ENCODE measurements around the gene CCDC137. TPM values are rescaled to one million over a fixed set of nuclear protein-coding genes. Genes with fewer than 3 reads are reported as not detected.

The CCDC137 gene
- total and polyA plus RNA-seq, 2 of the 13 experiments (the other 11 are each of a cell fraction or from before 2014, with no cell fraction given), result 14.6 to 39.1 TPM

DNA sequence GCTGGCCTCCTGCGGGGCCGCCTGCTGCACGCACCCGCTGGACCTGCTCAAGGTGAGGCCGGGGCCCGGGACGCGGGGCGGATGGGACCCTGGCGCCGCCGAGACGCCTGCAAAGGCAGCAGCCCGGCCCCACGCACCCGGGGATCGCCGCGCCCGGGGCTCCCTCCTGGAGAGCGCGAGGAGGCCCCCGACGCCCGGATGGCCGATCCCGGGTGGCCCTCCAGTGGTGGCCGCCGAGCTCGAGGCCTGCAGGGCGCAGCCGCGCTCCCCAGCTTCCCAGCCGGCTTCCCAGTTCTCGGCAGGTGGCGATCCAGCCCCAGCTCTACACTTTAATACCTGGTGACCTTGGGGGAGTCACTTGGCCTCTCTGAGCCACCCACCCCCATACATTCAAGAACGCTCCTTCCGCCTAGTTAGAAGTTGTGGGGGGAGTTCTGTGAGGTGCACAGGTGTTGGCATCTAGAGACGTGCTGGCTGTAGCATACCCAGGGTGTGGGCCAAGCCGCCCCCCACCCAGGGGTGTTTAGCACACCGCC is 46.0 kb downstream of the CCDC137 start (continued):
- TF ChIP-seq, protein P1, sequence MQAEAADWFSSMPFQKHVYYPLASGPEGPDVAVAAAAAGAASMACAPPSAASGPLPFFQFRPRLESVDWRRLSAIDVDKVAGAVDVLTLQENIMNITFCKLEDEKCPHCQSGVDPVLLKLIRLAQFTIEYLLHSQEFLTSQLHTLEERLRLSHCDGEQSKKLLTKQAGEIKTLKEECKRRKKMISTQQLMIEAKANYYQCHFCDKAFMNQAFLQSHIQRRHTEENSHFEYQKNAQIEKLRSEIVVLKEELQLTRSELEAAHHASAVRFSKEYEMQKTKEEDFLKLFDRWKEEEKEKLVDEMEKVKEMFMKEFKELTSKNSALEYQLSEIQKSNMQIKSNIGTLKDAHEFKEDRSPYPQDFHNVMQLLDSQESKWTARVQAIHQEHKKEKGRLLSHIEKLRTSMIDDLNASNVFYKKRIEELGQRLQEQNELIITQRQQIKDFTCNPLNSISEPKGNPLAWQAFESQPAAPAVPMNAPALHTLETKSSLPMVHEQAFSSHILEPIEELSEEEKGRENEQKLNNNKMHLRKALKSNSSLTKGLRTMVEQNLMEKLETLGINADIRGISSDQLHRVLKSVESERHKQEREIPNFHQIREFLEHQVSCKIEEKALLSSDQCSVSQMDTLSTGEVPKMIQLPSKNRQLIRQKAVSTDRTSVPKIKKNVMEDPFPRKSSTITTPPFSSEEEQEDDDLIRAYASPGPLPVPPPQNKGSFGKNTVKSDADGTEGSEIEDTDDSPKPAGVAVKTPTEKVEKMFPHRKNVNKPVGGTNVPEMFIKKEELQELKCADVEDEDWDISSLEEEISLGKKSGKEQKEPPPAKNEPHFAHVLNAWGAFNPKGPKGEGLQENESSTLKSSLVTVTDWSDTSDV (CRISPR knock-in tag; IDR thresholded peaks at IDR 0.05), result peak; percentile 84; the same call in 1 of the 2 replicates
- TF ChIP-seq EHMT2 (IDR thresholded peaks at IDR 0.05; ENCODE audit: borderline replicate concordance, low read depth, low read length) (no peak), ZBTB8A (CRISPR knock-in tag; IDR thresholded peaks at IDR 0.05; ENCODE audit: borderline replicate concordance, low read depth) (no peak), ZNF432 (CRISPR knock-in tag; IDR thresholded peaks at IDR 0.05; ENCODE audit: borderline replicate concordance) (no peak), DR1 (CRISPR knock-in tag; IDR thresholded peaks at IDR 0.05) (0 out of 2 replicates have a peak, but pooled peaks have one; percentile 10), CBX5 (CRISPR knock-in tag; IDR thresholded peaks at IDR 0.05; ENCODE audit: borderline replicate concordance) (no peak), GLI4 (CRISPR knock-in tag; IDR thresholded peaks at IDR 0.05; ENCODE audit: borderline replicate concordance) (no peak), ZNF577 (CRISPR knock-in tag; IDR thresholded peaks at IDR 0.05; ENCODE audit: borderline replicate concordance, low read depth) (no peak), CBX1 (IDR thresholded peaks at IDR 0.05; ENCODE audit: low read depth) (no peak), NBN (conservative IDR thresholded peaks at IDR 0.05) (no peak), SETDB1 (CRISPR knock-in tag; IDR thresholded peaks at IDR 0.05; ENCODE audit: borderline replicate concordance) (no peak), DMAP1 (CRISPR knock-in tag; IDR thresholded peaks at IDR 0.05) (no peak), FOXO1 (CRISPR knock-in tag; IDR thresholded peaks at IDR 0.05) (no peak), PPARG (CRISPR knock-in tag; conservative IDR thresholded peaks at IDR 0.05) (no peak), PLRG1 (conservative IDR thresholded peaks at IDR 0.05) (no peak)
- TF ChIP-seq, protein P2, sequence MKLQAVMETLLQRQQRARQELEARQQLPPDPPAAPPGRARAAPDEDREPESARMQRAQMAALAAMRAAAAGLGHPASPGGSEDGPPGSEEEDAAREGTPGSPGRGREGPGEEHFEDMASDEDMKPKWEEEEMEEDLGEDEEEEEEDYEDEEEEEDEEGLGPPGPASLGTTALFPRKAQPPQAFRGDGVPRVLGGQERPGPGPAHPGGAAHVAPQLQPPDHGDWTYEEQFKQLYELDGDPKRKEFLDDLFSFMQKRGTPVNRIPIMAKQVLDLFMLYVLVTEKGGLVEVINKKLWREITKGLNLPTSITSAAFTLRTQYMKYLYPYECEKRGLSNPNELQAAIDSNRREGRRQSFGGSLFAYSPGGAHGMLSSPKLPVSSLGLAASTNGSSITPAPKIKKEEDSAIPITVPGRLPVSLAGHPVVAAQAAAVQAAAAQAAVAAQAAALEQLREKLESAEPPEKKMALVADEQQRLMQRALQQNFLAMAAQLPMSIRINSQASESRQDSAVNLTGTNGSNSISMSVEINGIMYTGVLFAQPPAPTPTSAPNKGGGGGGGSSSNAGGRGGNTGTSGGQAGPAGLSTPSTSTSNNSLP (IDR thresholded peaks at IDR 0.05; ENCODE audit: low read depth, low read length), result no peak
- TF ChIP-seq, protein P3, sequence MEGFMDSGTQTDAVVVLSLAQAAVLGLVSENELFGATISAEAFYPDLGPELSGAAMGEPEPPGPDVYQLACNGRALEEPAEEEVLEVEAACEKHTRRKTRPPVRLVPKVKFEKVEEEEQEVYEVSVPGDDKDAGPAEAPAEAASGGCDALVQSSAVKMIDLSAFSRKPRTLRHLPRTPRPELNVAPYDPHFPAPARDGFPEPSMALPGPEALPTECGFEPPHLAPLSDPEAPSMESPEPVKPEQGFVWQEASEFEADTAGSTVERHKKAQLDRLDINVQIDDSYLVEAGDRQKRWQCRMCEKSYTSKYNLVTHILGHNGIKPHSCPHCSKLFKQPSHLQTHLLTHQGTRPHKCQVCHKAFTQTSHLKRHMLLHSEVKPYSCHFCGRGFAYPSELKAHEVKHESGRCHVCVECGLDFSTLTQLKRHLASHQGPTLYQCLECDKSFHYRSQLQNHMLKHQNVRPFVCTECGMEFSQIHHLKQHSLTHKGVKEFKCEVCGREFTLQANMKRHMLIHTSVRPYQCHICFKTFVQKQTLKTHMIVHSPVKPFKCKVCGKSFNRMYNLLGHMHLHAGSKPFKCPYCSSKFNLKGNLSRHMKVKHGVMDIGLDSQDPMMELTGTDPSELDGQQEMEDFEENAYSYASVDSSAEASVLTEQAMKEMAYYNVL (CRISPR knock-in tag; IDR thresholded peaks at IDR 0.05; ENCODE audit: borderline replicate concordance), result no peak
- TF ChIP-seq, protein P4, sequence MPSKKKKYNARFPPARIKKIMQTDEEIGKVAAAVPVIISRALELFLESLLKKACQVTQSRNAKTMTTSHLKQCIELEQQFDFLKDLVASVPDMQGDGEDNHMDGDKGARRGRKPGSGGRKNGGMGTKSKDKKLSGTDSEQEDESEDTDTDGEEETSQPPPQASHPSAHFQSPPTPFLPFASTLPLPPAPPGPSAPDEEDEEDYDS (CRISPR knock-in tag; IDR thresholded peaks at IDR 0.05), result no peak
- TF ChIP-seq, protein P5, sequence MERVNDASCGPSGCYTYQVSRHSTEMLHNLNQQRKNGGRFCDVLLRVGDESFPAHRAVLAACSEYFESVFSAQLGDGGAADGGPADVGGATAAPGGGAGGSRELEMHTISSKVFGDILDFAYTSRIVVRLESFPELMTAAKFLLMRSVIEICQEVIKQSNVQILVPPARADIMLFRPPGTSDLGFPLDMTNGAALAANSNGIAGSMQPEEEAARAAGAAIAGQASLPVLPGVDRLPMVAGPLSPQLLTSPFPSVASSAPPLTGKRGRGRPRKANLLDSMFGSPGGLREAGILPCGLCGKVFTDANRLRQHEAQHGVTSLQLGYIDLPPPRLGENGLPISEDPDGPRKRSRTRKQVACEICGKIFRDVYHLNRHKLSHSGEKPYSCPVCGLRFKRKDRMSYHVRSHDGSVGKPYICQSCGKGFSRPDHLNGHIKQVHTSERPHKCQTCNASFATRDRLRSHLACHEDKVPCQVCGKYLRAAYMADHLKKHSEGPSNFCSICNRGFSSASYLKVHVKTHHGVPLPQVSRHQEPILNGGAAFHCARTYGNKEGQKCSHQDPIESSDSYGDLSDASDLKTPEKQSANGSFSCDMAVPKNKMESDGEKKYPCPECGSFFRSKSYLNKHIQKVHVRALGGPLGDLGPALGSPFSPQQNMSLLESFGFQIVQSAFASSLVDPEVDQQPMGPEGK (CRISPR knock-in tag; IDR thresholded peaks at IDR 0.05), result peak; percentile 48; the same call in 1 of the 2 replicates
- TF ChIP-seq, protein P6, sequence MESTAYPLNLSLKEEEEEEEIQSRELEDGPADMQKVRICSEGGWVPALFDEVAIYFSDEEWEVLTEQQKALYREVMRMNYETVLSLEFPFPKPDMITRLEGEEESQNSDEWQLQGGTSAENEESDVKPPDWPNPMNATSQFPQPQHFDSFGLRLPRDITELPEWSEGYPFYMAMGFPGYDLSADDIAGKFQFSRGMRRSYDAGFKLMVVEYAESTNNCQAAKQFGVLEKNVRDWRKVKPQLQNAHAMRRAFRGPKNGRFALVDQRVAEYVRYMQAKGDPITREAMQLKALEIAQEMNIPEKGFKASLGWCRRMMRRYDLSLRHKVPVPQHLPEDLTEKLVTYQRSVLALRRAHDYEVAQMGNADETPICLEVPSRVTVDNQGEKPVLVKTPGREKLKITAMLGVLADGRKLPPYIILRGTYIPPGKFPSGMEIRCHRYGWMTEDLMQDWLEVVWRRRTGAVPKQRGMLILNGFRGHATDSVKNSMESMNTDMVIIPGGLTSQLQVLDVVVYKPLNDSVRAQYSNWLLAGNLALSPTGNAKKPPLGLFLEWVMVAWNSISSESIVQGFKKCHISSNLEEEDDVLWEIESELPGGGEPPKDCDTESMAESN (CRISPR knock-in tag; conservative IDR thresholded peaks at IDR 0.05), result peak; percentile 66; the same call in 1 of the 2 replicates
